COR-L47 (cell line): Measurements from ENCODE around the gene KLHL26.

Experiments used
- DNase-seq: peaks from one replicate; lab custom pipeline; 2025; lab: John Stamatoyannopoulos, UW

KLHL26 gene

DNA sequence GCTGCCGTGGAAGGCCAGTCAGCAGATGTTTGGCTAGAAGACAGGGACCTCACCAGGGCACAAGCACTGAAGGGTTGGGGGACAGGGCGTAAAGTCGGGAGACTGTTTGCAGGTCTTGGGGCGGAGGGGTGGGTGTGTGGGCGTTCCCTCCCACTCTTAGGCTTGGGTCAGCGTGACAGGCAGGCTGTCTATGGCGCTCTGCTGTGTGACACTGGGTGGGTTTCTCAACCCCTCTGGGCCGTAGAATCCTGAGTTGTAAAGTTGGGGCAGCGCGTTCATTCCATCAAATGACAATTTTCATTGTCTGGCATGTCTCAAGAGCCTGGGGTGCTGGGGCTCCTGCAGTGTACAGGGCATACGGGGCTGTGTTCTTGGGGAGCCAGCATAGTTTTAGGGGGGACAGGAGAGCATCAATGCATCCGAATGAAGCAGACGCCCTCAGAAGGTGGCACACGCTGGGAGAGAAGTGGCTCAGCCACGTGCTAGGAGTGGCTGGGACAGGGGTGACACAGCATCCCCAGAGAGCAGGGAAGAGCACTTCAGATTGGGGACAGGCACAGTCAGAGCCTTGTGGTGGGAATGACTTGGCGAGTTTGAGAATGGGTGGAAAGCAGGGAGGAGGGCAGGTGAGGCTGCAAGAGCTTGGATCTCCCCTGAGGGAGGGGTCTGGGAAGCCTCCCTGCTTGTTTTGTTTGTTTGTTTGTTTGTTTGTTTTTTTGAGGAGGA, 51.1 kb downstream of the KLHL26 start:
- DNase-seq, result no peak

DNA sequence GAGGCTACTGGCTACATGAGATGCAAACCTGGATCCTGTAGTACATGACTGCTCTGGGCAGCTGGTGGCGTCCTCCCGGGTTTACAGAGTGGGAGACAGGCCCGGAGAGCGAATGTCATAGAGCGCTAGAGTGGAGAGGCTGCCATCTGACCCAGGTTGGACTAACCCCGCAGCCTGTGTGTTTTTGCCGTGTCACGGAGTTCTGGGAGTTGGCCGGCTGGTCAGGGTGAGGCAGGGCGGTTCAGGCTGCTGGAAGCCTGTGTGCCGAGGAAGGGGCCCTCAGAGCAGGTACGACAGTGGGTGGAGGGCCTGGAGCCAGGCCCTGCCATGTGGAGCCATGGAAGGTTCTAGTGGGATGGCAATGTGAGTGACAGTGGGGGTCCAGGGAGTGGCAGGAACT, 59.2 kb downstream of the KLHL26 start:
- no peak for DNase-seq

DNA sequence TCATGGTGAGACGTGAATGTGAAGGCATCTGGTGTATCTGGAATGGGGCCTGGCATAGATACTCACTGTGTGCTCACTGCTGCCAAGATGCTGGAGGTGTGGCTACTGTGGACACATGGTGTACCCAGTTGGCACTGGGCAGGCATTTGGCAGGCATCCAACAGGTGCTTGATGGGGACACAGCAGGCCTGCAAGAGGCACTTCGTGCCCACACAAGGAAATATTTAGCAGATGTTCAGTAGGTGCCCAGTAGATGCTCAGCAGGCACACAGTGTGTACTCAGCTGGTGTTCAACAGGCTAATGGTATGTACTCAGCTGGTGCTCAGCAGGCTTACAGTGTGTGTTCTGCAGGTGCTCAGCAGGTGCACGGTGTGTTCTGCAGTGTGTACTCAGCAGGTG, 60.9 kb downstream of the KLHL26 start:
- DNase-seq, result peak; percentile 79

DNA sequence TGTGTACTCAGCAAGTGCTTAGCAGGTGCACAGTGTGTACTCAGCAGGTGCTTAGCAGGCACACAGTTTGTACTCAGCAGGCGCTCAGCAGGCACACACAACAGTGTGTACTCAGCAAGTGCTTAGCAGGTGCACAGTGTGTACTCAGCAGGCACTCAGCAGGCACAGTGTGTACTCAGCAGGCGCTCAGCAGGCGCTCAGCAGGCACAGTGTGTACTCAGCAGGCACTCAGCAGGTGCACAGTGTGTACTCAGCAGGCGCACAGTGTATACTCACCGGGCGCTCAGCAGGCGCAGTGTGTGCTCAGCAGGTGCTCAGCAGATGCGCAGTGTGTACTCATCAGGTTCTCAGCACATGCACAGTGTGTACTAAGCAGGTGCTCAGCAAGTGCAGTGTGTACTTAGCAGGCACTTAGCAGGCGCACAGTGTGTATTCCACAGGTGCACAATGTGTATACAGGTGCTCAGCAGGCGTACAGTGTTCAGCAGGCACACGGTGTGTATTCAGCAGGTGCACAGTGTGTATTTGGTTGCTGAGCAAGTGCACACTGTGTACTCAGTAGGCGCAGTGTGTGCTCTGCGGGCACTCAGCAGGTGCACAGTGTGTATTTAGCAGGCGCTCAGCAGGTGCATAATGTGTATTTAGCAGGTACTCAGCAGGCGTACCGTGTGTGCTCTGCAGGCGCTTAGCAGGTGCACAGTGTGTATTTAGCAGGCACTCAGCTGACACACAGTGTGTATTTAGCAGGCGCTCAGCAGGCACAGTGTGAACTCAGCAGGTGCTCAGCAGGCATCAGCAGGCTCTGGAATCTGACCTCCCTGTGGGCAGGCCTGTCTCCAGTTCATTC, 61.7 kb downstream of the KLHL26 start:
- no peak for DNase-seq

DNA sequence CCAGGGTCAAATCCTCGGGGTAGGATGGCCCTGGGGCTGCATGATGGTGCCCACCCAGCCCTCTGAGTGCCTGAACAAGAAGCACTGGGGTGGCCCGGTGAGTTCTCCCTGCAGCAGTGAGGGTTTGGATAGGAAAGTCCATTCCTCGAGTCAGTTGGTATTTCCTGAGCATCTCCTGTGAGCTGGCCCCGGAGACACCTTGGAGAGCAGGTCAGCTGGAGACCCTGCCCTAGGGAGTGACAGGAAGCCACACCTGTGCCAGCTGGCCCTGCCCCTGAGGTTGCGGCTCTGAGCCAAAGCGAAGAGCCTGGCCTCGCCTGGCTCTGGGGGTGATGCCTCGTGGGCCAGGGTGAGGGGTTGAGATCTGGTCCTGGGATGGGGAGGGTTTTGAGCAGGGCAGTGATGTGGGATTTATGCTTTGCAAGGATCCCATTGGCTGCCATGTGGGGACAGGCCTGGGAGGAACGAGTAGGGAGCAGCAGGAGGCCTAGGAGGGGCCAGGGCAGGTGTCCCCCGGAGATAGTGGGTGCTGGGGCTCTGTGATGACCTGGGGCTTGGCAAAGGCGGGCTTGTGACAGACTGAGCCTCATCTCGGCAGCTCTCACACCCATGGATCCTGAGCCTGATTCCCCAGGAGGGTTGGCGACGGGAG, 62.7 kb downstream of the KLHL26 start:
- DNase-seq, result no peak

DNA sequence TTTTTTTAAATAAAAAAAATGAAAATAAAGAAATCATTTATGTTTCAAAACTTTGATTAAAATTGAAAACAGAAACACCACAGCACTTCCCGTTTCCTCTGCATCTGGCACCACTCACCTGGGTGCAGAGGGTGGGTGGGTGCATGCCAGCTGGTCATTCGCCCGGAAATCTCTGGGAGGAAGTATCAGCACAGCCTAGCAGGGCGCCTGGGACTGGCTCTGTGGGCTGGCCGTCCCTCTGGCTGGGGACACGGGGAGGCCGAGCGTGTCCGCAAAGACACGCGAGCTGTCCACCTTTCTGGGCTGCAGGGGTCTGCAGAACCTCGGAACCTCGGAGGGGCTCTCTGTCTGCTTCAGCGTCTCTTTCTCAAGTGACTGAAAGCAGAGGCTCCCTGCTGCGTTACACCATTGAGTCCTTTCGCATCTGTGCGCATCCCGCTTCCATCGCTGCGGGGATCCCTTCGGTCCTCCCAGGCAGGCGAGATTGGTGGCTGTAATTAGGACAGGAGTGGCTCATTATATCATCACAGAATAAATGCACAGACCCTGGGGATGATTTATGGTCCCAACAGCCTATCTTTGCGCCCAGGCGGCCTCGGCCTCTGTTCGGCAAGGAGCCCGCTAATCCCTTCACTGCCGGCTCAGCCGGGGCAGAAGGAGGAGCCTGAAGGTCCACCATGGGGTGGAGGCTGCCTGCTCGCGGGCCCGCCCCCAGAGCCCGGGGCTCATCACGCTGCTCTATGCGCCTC, 63.8 kb downstream of the KLHL26 start:
- peak; percentile 93 for DNase-seq

DNA sequence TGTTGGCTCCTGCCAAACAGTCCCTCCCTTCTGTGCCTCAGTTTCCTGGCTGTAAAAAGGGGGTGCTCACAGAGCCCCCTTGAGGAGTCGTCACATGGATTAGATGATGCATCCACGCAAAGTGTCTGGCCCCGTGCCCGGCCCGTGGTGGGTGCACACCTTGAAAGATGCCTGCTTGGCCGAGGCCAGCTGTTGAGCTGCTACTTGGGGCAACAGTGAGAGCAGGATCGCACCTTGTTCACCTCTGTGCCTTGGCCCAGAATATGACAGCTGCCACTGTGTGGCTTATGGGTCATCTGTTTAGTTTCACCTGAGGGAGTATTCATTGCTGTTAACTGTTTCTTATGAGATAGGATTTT, 64.4 kb downstream of the KLHL26 start:
- DNase-seq, result peak; percentile 67

DNA sequence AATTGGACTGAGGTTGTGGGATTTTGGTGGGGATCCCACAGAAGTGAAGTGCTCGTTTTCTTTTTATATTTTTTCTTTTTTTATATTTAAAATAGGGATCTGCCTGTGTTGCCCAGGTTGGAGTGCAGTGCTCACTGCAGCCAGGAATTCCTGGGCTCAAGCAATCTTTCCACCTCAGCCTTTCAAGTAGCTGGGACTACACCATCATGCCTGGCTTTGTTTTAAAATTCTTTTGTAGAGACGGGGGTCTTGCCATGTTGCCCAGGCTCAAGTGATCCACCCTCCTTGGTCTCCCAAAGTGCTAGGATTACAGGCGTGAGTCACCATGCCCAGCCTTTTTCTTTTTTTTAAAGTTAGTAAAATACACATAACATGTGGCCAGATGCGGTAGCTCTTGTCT, 67.2 kb downstream of the KLHL26 start:
- no peak for DNase-seq

DNA sequence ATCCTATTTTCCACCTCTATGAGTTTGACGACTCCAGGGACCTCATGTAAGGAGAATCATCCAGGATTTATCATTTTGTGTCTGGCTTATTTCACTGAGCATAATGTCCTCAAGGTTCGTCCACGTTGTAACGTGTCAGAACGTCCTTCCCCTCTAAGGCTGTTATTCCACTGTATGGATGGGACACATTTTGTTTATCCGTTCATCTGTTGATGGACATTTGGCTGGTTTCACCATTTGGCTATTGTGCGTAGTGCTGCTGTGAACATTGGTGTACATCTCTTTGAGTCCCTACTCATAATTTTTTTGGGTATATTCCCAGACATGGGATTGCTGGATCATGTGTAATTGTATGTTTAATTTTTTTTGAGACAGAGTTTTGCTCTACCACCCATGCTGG, 68.1 kb downstream of the KLHL26 start:
- DNase-seq, result no peak

DNA sequence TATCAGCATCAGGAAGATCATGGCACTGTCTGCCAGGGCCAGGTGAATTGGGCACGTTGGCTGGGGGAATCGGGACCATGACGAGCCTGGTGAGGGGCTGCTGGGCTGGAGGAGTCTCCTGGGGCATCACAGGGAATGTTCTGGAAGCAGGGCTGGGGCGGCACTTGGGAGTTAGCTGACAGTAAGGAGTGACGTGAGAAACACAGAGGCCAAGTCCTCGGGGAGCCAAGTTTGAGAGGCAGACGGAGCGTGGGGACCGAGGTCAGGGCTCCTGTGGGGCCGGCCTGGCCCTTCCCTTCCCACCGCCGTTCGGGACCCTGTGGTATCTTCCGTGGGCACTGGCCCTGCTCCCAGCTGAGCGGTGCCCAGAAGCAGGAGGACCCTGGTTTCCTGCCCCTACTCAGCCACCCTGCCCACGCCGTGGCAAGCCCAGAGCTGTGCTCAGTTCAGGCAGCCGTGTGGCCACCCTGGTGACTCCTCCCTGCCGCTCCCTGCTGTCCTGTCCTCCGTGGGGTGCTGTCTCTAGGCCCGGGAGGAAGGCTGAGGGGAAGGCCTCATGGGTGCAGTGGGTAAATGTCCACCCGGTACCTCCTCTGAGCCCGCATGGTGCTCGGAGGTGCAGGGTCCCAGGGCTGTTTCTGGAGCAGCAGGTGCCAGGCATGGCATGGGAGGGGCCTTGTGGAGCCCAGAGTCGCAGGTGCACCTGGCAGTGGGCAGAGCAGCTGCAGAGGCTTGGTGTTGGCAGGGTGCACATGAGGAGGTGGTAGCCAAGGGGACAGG, 71.8 kb downstream of the KLHL26 start:
- DNase-seq, result peak; percentile 73

DNA sequence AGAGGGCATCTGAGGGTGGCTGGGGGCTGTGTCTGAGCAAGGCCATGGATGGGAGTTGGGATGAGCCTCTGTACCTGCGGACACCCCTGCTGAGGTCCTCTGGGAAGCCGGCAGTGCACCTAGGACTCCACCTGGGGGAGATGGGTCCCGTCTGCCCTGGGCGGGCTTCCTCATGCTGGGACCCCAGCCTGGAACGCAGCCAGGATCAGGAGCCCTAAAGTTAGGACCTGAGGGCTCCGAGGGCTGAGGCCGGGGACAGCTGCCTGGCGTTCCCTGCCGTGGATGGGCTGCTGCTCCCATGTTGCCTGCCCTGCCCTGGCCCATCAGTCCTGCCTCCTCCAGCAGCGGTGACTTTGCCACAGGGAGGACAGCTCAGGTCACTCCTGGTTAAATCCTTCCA, 72.7 kb downstream of the KLHL26 start:
- DNase-seq, result no peak

DNA sequence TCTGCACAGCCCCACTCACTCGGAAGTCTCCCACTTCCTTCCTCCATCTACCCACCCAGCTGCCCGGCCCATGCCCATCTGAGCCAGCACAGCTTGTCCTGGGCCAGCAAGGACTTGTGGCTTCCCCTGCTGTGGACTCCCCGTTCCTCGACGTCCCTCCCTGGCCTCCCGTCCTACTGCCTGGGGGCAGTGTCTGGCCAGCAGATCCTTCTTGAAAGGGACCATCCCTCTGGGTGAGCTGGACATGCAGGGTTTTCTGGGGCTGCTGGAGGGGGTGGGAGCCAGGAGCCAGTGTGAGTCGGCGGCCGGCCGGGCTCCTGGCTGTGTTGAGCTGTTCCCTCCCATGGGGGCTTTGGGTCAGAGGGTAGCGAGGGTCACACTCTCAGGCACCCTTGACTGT, 73.4 kb downstream of the KLHL26 start:
- no peak for DNase-seq

DNA sequence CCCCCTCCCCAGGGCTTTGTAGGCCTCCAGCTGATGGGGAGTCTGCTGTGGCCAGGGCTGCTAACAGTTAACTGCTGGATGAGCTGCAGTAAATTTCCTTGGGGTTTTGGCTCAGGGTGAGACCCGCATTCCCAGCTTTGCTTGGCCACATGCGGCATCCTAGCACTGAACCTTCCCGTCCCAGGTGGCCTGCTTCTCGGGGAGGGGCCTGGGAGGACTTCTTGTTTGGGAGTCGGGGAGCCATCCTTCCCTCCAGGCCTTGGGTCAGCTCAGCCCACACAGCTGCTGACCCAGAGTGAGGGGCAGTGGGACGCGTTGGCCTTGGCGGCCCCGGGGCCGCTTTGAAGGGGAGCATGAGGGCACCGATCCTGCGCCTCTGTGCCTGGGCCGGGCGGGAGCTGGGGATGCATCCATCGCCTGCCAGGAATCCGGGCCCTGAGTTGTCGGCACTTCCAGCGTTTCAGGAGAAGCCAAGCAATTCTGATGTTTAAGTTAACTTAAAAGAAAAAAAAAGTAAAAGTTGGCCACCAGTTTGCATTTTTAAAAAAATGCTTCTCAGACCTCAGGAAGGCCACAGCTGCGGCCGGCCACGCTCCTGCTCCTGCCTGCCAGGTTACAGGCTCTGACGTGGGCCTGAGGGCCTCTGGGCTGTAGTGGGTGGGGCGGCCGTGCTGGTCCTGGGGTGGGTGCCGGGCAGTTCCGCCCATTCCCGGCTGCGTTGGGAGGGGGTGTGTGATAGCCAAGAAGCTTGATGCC, 74.3 kb downstream of the KLHL26 start:
- DNase-seq, result no peak

DNA sequence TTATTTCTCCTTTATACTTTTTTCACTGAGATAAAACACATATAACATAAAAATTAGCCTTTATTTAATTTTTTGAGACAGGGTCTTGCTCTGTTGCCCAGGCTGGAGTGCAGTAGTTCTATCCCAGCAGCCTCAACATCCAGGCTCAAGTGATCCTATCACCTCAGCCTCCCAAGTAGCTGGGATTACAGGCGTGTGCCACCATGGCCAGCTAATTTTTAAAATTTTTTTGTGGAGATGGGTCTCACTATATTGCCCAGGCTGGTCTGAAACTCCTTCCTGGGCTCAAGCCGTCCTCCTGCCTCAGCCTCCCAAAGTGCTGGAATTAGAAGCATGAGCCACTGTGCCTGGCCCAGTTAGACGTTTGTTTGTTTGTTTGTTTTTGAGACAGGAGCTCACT, 75.1 kb downstream of the KLHL26 start:
- no peak for DNase-seq

DNA sequence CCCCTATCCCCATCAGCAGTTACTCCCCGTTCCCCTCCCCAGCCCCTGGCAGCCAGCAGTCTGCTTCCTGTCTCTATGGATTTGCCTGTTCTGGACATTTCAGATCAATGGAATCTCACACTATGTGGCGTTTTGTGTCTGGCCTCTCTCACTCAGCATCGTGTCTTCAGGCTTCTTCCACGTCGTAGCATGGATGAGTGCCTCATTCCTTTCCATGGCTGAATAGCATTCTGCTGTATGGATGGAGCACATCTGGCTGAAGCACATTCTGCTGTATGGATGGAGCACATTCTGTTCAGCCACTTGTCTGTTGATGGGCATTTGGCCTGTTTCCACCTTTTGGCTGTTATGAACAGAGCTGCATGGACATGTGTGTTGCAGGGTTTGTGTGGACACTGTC, 76.2 kb downstream of the KLHL26 start:
- DNase-seq, result no peak

DNA sequence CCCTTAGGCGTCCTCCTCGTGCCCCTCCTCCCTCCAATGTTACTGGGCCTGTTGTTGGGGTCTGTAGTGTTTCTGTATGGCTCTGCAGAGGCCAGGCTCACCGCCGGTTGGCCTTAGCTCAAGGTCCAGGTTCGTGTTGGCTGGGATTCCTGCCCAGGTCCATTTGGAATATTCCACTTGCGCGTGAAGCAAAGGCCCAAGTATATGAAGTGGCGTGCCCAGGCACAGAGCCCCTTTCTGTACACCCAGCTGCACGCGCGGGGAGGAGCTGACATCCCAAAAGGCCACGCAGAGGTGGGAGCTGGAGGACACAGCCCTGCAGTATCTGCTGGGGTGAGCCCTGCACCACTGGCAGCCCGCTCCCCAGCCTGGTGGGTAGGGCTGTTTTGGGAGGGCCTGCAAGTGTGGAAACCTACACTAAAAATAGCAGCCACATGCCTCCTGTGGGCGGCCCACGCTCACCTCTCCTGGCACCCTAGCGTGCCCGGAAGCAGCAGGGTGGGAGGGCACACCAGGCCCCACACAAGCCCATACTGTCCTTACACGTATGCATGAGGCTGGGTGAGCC, 76.8 kb downstream of the KLHL26 start:
- no peak for DNase-seq

DNA sequence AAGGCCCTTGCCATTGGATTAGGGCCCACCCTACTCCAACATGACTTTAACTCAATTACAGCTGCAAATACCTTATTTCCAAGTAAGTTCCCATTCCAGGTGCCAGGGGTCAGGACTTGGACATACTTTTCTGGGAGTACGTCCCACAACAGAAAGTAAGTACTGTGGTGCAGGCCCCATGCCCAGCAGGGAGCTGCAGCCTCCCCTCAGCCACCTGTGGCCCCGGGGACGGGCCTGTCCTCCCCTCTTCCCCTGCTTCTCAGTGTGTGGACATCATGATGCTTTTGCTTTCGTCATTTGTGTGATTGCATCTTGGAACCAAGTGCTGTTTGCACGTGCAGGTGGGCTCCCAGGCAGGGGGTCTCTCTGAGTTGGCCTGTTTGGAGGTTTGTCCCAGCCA, 78.6 kb downstream of the KLHL26 start:
- no peak for DNase-seq

DNA sequence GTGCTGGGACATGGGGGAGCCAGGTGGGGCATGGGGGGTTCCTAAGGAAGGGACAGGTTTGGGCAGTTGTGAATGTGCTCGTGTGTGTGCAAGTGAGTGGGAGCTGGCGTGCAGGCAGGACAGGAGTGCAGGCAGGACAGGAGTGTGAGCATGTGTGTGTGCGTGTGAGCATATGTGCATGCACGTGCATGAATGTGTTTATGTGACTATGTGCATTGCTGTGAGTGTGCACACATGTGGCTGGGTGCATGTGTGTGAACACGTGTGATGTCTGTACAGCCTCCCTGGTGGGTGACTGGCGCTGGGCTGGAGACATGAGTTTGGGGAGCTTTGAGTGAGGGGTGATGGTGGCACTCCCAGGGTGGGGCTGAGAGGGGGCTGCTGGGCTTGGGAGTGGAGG, 80.0 kb downstream of the KLHL26 start:
- no peak for DNase-seq

DNA sequence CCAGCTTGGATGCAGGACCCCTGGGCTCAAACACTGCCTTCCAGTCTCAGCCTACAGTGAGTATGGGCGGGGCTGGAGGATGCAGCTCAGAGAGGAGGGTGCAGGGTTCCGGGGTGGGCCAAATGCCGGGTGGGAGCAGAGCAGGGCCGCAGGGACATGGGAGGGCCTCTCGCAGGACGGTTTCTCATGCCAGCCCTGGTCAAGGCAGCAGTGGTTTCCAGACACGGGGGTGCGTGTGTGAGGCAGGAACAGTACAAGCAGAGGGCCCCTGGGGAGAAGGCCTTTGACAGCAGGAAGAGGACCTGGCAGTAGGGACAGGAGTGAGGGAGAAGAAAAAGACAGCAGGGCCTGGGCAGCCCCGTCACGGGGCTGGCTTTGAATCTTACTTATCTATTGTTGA, 80.8 kb downstream of the KLHL26 start:
- DNase-seq, result no peak

DNA sequence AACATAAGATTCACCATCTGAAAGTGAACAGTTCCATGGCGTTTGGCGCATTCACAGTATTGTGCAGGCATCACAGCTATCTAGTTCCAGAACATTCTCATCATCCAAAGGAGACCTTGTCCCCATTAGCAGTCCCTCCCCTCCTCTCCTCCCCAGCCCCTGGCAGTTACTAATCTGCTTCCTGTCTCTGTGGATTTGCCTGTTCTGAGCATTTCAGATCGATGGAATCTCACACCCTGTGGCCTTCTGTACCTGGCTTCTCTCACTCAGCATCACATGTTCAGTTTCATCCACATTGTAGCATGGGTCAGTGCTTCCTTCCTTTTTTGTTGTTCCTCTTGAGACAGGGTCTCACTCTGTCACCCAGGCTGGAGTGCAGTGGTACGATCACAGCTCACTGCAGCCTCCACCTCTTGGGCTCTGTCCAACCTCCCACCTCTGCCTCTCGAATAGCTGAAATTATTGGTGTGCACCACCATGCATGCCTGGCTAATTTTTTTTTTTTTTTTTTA, 81.2 kb downstream of the KLHL26 start:
- no peak for DNase-seq
